ENCODE data around the gene OR51T1.

The OR51T1 gene

GRCh38 chr11:4882543-4882942 is 843 bp downstream of the OR51T1 start:
- H3K4me1 ChIP-seq, result no peaks in the 10 kb centered on the region
- H3K27me3 ChIP-seq, result no peaks in the 10 kb centered on the region
- H3K9me3 ChIP-seq, result no peaks in the 10 kb centered on the region
- H4K20me1 ChIP-seq, result no peaks in the 10 kb centered on the region
- no peak for TF ChIP-seq Cebpa-rat (IDR thresholded peaks at IDR 0.05)
- H3K27ac ChIP-seq, result no peak overlapping the region
- no peak overlapping the region for H3K4me3 ChIP-seq
- no peak overlapping the region for H3K4me2 ChIP-seq
- H3K9ac ChIP-seq, result no peak overlapping the region
- H3K36me3 ChIP-seq, result no peaks in the 10 kb centered on the region

- H3K4me2 ChIP-seq, result no peak overlapping the region
Observed at GRCh38 chr11:4884361-4884760, 2.7 kb downstream of the OR51T1 start.

GRCh38 chr11:4886186-4886585 is 4.5 kb downstream of the OR51T1 start:
- no peak overlapping the region for H3K27ac ChIP-seq
- TF ChIP-seq Cebpa-rat (IDR thresholded peaks at IDR 0.05), result no peak
- no peak overlapping the region for H3K4me2 ChIP-seq
- H3K4me1 ChIP-seq, result no peaks in the 10 kb centered on the region
- no peaks in the 10 kb centered on the region for H3K36me3 ChIP-seq
- no peaks in the 10 kb centered on the region for H4K20me1 ChIP-seq
- no peaks in the 10 kb centered on the region for H3K9me3 ChIP-seq
- H3K27me3 ChIP-seq, result no peaks in the 10 kb centered on the region
- no peak overlapping the region for H3K4me3 ChIP-seq
- no peak overlapping the region for H3K9ac ChIP-seq

More at GRCh38 chr11:4884361-4884760, 2.7 kb downstream of the OR51T1 start:
- Histone ChIP-seq H4K20me1 (no peaks in the 10 kb centered on the region), H3K4me1 (no peaks in the 10 kb centered on the region), H3K36me3 (no peaks in the 10 kb centered on the region), H3K4me3 (no peak overlapping the region), H3K9ac (no peak overlapping the region), H3K27ac (no peak overlapping the region), H3K9me3 (no peaks in the 10 kb centered on the region), H3K27me3 (no peaks in the 10 kb centered on the region)
- TF ChIP-seq Cebpa-rat (IDR thresholded peaks at IDR 0.05), result no peak

- no peak overlapping the region for H3K4me3 ChIP-seq
- no peak overlapping the region for H3K27ac ChIP-seq
- peaks cover 6% of the 10 kb centered on the region for H3K4me1 ChIP-seq
- H4K20me1 ChIP-seq, result no peaks in the 10 kb centered on the region
- no peak overlapping the region for H3K9ac ChIP-seq
- no peak overlapping the region for H3K4me2 ChIP-seq
- H3K27me3 ChIP-seq, result no peaks in the 10 kb centered on the region
- H3K36me3 ChIP-seq, result no peaks in the 10 kb centered on the region
- TF ChIP-seq Cebpa-rat (IDR thresholded peaks at IDR 0.05), result no peak
- H3K9me3 ChIP-seq, result no peaks in the 10 kb centered on the region
Observed at GRCh38 chr11:4887591-4887990, 5.9 kb downstream of the OR51T1 start.

GRCh38 chr11:4890279-4890678 is 8.6 kb downstream of the OR51T1 start:
- no peaks in the 10 kb centered on the region for H4K20me1 ChIP-seq
- no peak for TF ChIP-seq Cebpa-rat (IDR thresholded peaks at IDR 0.05)
- peaks cover 9% of the 10 kb centered on the region for H3K4me1 ChIP-seq
- H3K36me3 ChIP-seq, result no peaks in the 10 kb centered on the region
- no peak overlapping the region for H3K4me3 ChIP-seq
- H3K27me3 ChIP-seq, result no peaks in the 10 kb centered on the region
- H3K4me2 ChIP-seq, result no peak overlapping the region
- H3K9me3 ChIP-seq, result no peaks in the 10 kb centered on the region
- no peak overlapping the region for H3K27ac ChIP-seq
- no peak overlapping the region for H3K9ac ChIP-seq

- H3K9me3 ChIP-seq, result no peaks in the 10 kb centered on the region
- H3K27me3 ChIP-seq, result no peaks in the 10 kb centered on the region
- peak overlapping the region; percentile 17; the same call in 1 of the 2 replicates for H3K4me2 ChIP-seq
- no peaks in the 10 kb centered on the region for H3K36me3 ChIP-seq
- H3K27ac ChIP-seq, result no peak overlapping the region
- no peaks in the 10 kb centered on the region for H4K20me1 ChIP-seq
- no peak for TF ChIP-seq Cebpa-rat (IDR thresholded peaks at IDR 0.05)
- H3K4me3 ChIP-seq, result no peak overlapping the region
- H3K4me1 ChIP-seq, result peaks cover 27% of the 10 kb centered on the region
- H3K9ac ChIP-seq, result no peak overlapping the region
Observed at GRCh38 chr11:4891996-4892640, 10.4 kb downstream of the OR51T1 start.

GRCh38 chr11:4903484-4903883 is 21.8 kb downstream of the OR51T1 start, which contains the start of gene OR51A7:
Gene OR51A7 (plus strand): TSS chr11:4903783. CDS start chr11:4907370, 3,587 bp downstream.
- Histone ChIP-seq H3K4me3 (no peak within 1 kb of the TSS), H4K20me1 (no peaks in the 10 kb centered on the region), H3K4me2 (no peak within 1 kb of the TSS), H3K9me3 (peaks cover 3% of the 10 kb centered on the region; the same call in 1 of the 2 replicates), H3K36me3 (no peaks in the 10 kb centered on the region), H3K27me3 (no peaks in the 10 kb centered on the region), H3K27ac (no peak within 1 kb of the TSS), H3K4me1 (no peaks in the 10 kb centered on the region), H3K9ac (no peak within 1 kb of the TSS)
- no peak for TF ChIP-seq Cebpa-rat (IDR thresholded peaks at IDR 0.05)

GRCh38 chr11:4916581-4916980 is 34.9 kb downstream of the OR51T1 start:
- no peak overlapping the region for H3K4me2 ChIP-seq
- H3K4me3 ChIP-seq, result no peak overlapping the region
- H4K20me1 ChIP-seq, result no peaks in the 10 kb centered on the region
- no peaks in the 10 kb centered on the region for H3K9me3 ChIP-seq
- TF ChIP-seq Cebpa-rat (IDR thresholded peaks at IDR 0.05), result no peak
- H3K36me3 ChIP-seq, result no peaks in the 10 kb centered on the region
- no peaks in the 10 kb centered on the region for H3K4me1 ChIP-seq
- no peak overlapping the region for H3K27ac ChIP-seq
- no peak overlapping the region for H3K9ac ChIP-seq
- no peaks in the 10 kb centered on the region for H3K27me3 ChIP-seq

- Histone ChIP-seq H3K4me2 (no peak within 1 kb of the TSS), H3K36me3 (no peaks in the 10 kb centered on the region), H3K27me3 (no peaks in the 10 kb centered on the region), H3K4me3 (no peak within 1 kb of the TSS), H3K27ac (no peak within 1 kb of the TSS), H4K20me1 (no peaks in the 10 kb centered on the region), H3K9me3 (no peaks in the 10 kb centered on the region), H3K9ac (no peak within 1 kb of the TSS), H3K4me1 (no peaks in the 10 kb centered on the region)
- no peak for TF ChIP-seq Cebpa-rat (IDR thresholded peaks at IDR 0.05)
Observed at GRCh38 chr11:4919250-4919649, 37.5 kb downstream of the OR51T1 start, which contains the start of gene OR51G2. Gene OR51G2 (minus strand): TSS chr11:4919350. CDS start chr11:4915663, 3,687 bp downstream.

- Histone ChIP-seq H3K4me2 (no peak overlapping the region), H3K9me3 (no peaks in the 10 kb centered on the region), H3K27ac (no peak overlapping the region), H3K4me1 (no peaks in the 10 kb centered on the region), H3K36me3 (no peaks in the 10 kb centered on the region), H3K4me3 (no peak overlapping the region), H3K9ac (no peak overlapping the region), H3K27me3 (no peaks in the 10 kb centered on the region), H4K20me1 (no peaks in the 10 kb centered on the region)
- no peak for TF ChIP-seq Cebpa-rat (IDR thresholded peaks at IDR 0.05)
Observed at GRCh38 chr11:4921796-4922195, 40.1 kb downstream of the OR51T1 start.
